ENCODE measurements around the gene PTPN9. TPM values are rescaled to one million over a fixed set of nuclear protein-coding genes. Genes with fewer than 3 reads are reported as not detected.

Gene PTPN9
- total RNA-seq, 1 experiment from 2014 or later = 15.7 TPM

DNA sequence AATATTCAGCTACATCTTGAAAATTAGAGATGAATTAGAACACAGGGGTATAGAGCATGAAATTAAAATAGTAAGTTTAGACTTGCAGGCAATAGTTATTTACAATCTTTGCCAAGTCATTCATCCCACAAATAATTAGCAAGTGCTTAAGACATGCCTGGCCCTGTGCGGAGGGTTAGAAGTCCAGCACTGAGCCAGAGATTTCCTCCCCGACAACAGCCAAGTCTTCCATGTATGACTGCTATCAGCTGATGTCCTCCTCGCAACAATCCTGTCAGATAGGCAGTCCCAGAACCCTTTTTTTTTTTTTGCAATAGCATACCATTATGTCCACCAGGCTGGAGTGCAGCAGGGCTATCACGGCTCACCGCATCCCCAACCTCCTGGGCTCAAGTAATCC lies 142.2 kb downstream of the PTPN9 start:
- Histone ChIP-seq H3F3A (ENCODE audit: low read length, unreplicated experiment) (no peaks in the 10 kb centered on the region), H3K36me3 (ENCODE audit: low read depth, low read length) (peaks cover 11% of the 10 kb centered on the region), H3K79me2 (ENCODE audit: low read length) (peaks cover 95% of the 10 kb centered on the region), H3K9me3 (ENCODE audit: low read length) (no peaks in the 10 kb centered on the region), H3K9ac (ENCODE audit: low read length) (no peak overlapping the region), H3K27me3 (ENCODE audit: low read length) (no peaks in the 10 kb centered on the region), H3K4me1 (ENCODE audit: insufficient read depth, low read length) (no peaks in the 10 kb centered on the region), H4K20me1 (ENCODE audit: low read length) (0 out of 2 replicates have a peak, but pooled peaks cover 4% of the 10 kb centered on the region), H3K4me3 (ENCODE audit: low read length) (no peak overlapping the region), H3K27ac (ENCODE audit: low read length) (no peak overlapping the region), H3K9me2 (replicated peaks; ENCODE audit: low read length) (no peaks in the 10 kb centered on the region), H2AFZ (ENCODE audit: low read length) (no peak overlapping the region), H3K4me2 (ENCODE audit: low read length) (no peak overlapping the region)
- intact Hi-C loops (cut with micrococcal nuclease) = no loop called here
- POLR2A ChIA-PET (ENCODE audit: unreplicated experiment) = no interaction called here
- CTCF ChIA-PET = no interaction called here
- ATAC-seq (no peak), DNase-seq (no peak)
- no TSS peak for BruUV-seq (replicated peaks)
- TF ChIP-seq EZH2phosphoT487 (IDR thresholded peaks at IDR 0.05; ENCODE audit: borderline replicate concordance, low read length) (no peak), EZH2 (IDR thresholded peaks at IDR 0.05; ENCODE audit: low read length, unreplicated experiment) (no peak)
- TF ChIP-seq, protein P1, sequence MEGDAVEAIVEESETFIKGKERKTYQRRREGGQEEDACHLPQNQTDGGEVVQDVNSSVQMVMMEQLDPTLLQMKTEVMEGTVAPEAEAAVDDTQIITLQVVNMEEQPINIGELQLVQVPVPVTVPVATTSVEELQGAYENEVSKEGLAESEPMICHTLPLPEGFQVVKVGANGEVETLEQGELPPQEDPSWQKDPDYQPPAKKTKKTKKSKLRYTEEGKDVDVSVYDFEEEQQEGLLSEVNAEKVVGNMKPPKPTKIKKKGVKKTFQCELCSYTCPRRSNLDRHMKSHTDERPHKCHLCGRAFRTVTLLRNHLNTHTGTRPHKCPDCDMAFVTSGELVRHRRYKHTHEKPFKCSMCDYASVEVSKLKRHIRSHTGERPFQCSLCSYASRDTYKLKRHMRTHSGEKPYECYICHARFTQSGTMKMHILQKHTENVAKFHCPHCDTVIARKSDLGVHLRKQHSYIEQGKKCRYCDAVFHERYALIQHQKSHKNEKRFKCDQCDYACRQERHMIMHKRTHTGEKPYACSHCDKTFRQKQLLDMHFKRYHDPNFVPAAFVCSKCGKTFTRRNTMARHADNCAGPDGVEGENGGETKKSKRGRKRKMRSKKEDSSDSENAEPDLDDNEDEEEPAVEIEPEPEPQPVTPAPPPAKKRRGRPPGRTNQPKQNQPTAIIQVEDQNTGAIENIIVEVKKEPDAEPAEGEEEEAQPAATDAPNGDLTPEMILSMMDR (conservative IDR thresholded peaks at IDR 0.05; ENCODE audit: low read depth, low read length) = no peak

DNA sequence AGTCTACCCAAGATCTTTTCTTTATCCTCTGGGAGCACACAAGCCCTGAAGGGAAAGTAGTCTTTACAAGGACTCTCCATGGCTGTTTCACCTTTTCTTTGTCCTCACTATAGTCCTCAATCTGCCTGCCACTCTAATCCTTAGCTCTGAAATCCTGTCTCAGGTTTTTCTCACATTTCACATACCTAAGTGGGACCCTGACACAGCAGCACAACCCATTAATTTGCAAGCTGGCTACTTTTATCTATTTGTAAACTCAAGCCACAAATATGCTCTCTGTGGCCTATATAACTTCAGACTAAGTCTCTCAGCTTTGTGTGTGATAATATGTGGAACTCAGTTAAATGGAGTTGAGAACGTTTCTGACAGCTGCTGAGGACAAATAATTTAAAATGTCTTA lies 147.4 kb downstream of the PTPN9 start:
- Histone ChIP-seq H3K4me3 (ENCODE audit: low read length) (no peak overlapping the region), H3K9me2 (replicated peaks; ENCODE audit: low read length) (no peaks in the 10 kb centered on the region), H2AFZ (ENCODE audit: low read length) (no peak overlapping the region), H3K27me3 (ENCODE audit: low read length) (no peaks in the 10 kb centered on the region), H3K4me1 (ENCODE audit: insufficient read depth, low read length) (no peaks in the 10 kb centered on the region), H3K36me3 (ENCODE audit: low read depth, low read length) (peaks cover 25% of the 10 kb centered on the region), H3K27ac (ENCODE audit: low read length) (no peak overlapping the region), H3K9me3 (ENCODE audit: low read length) (no peaks in the 10 kb centered on the region), H4K20me1 (ENCODE audit: low read length) (0 out of 2 replicates have a peak, but pooled peaks cover 4% of the 10 kb centered on the region), H3K4me2 (ENCODE audit: low read length) (no peak overlapping the region), H3K79me2 (ENCODE audit: low read length) (peaks cover 66% of the 10 kb centered on the region), H3F3A (ENCODE audit: low read length, unreplicated experiment) (no peaks in the 10 kb centered on the region), H3K9ac (ENCODE audit: low read length) (no peak overlapping the region)
- POLR2A ChIA-PET (ENCODE audit: unreplicated experiment) = interaction anchor here (0.6 kb wide), 2 partner anchors 22 to 84 kb away, joined by 3 to 4 read pairs; no protein-coding TSS in a partner anchor
- TF ChIP-seq EZH2phosphoT487 (IDR thresholded peaks at IDR 0.05; ENCODE audit: borderline replicate concordance, low read length) (no peak), EZH2 (IDR thresholded peaks at IDR 0.05; ENCODE audit: low read length, unreplicated experiment) (no peak)
- TF ChIP-seq, protein P1 (conservative IDR thresholded peaks at IDR 0.05; ENCODE audit: low read depth, low read length) = no peak
- ATAC-seq (no peak), DNase-seq (no peak)
- no TSS peak for BruUV-seq (replicated peaks)
- CTCF ChIA-PET = no interaction called here
- intact Hi-C loops (cut with micrococcal nuclease) = no loop called here

DNA sequence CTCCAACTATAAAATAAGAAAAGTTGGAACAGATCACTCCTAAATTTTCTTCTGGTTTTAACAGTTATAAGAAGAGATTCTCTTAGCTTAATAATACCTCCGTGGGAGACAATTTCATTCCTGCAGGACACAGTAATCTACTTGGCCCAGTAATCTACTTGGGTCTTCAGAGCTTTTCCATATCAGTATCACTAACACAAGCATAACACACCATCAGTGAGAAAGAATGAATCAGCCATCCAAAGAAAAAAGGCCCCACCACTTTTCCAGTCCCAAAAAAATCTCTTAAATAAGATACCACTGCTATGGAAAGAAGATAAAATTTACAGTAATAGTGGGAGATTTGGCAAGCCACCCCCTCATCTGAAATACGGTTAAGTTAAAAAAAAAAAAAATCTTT lies 147.8 kb downstream of the PTPN9 start:
- H3K9ac ChIP-seq (ENCODE audit: low read length) = no peak overlapping the region
- CTCF ChIA-PET = no interaction called here
- H3K27ac ChIP-seq (ENCODE audit: low read length) = no peak overlapping the region
- peaks cover 25% of the 10 kb centered on the region for H3K36me3 ChIP-seq (ENCODE audit: low read depth, low read length)
- BruUV-seq (replicated peaks) = no TSS peak
- POLR2A ChIA-PET (ENCODE audit: unreplicated experiment) = interaction anchor here (0.6 kb wide), 1 partner anchor 84 kb away, joined by 4 read pairs; no protein-coding TSS in a partner anchor
- intact Hi-C loops (cut with micrococcal nuclease) = no loop called here
- H3K9me2 ChIP-seq (replicated peaks; ENCODE audit: low read length) = no peaks in the 10 kb centered on the region
- ATAC-seq (no peak), DNase-seq (no peak)
- no peaks in the 10 kb centered on the region for H3K9me3 ChIP-seq (ENCODE audit: low read length)
- H3K79me2 ChIP-seq (ENCODE audit: low read length) = peaks cover 63% of the 10 kb centered on the region
- H3K27me3 ChIP-seq (ENCODE audit: low read length) = no peaks in the 10 kb centered on the region
- H2AFZ ChIP-seq (ENCODE audit: low read length) = no peak overlapping the region
- 0 out of 2 replicates have a peak, but pooled peaks cover 5% of the 10 kb centered on the region for H4K20me1 ChIP-seq (ENCODE audit: low read length)
- no peak overlapping the region for H3K4me3 ChIP-seq (ENCODE audit: low read length)
- no peak overlapping the region for H3K4me2 ChIP-seq (ENCODE audit: low read length)
- no peaks in the 10 kb centered on the region for H3K4me1 ChIP-seq (ENCODE audit: insufficient read depth, low read length)
- no peak for TF ChIP-seq EZH2phosphoT487 (IDR thresholded peaks at IDR 0.05; ENCODE audit: borderline replicate concordance, low read length)
- no peak for TF ChIP-seq EZH2 (IDR thresholded peaks at IDR 0.05; ENCODE audit: low read length, unreplicated experiment)
- TF ChIP-seq, protein P1 (conservative IDR thresholded peaks at IDR 0.05; ENCODE audit: low read depth, low read length) = no peak
- no peaks in the 10 kb centered on the region for H3F3A ChIP-seq (ENCODE audit: low read length, unreplicated experiment)

Measured in PC-3 (cell line).